SJCRH30 (cell line): ENCODE results near the gene TRPM3. TPM values are rescaled to one million over a fixed set of nuclear protein-coding genes. Genes with fewer than 3 reads are reported as not detected.
"Not testable (repeated sequence)": the region's sequence is repeated elsewhere in the genome, so short reads cannot be mapped to it uniquely, and the experiment has no call there.

Source experiments
- DNase-seq, 2 experiments: peaks; one replicate each; pipeline ENCODE4 v3.0.0-alpha.2; 2015 to 2020
- H3K27ac ChIP-seq: fragments of 250-450 bp; sonication (Bioruptor Pico); 2 replicates; pipeline ENCODE4 v1.5.1; 2020; ENCODE audit warnings: mild to moderate bottlenecking, moderate library complexity
- H3K27me3 ChIP-seq: fragments of 250-450 bp; sonication (Bioruptor Pico); 2 replicates; pipeline ENCODE4 v1.5.1; 2020; ENCODE audit warnings: mild to moderate bottlenecking, moderate library complexity
- H3K36me3 ChIP-seq: fragments of 250-450 bp; sonication (Bioruptor Pico); 2 replicates; pipeline ENCODE4 v1.5.1; 2020; ENCODE audit warnings: mild to moderate bottlenecking, moderate library complexity
- H3K4me1 ChIP-seq: fragments of 250-450 bp; sonication (Bioruptor Pico); 2 replicates; pipeline ENCODE4 v1.5.1; 2020; ENCODE audit warnings: mild to moderate bottlenecking, moderate library complexity
- H3K4me3 ChIP-seq: fragments of 250-450 bp; sonication (Bioruptor Pico); 2 replicates; pipeline ENCODE4 v1.5.1; 2020; ENCODE audit warnings: mild to moderate bottlenecking, moderate library complexity
- H3K9me3 ChIP-seq: fragments of 250-450 bp; sonication (Bioruptor Pico); replicated peaks from 2 replicates; pipeline ENCODE4 v1.5.1; 2020; ENCODE audit warnings: mild to moderate bottlenecking, moderate library complexity
- total RNA-seq: library from RNA; depleted of rRNA; stranded (reverse); fragments of >200 nt; shearing (Covaris generic); gene quantifications from 2 replicates; pipeline ENCODE4 v1.2.3, GENCODE V29; 2014

Gene TRPM3
- total RNA-seq, 1 experiment from 2014 or later, result 0.30 TPM

DNA sequence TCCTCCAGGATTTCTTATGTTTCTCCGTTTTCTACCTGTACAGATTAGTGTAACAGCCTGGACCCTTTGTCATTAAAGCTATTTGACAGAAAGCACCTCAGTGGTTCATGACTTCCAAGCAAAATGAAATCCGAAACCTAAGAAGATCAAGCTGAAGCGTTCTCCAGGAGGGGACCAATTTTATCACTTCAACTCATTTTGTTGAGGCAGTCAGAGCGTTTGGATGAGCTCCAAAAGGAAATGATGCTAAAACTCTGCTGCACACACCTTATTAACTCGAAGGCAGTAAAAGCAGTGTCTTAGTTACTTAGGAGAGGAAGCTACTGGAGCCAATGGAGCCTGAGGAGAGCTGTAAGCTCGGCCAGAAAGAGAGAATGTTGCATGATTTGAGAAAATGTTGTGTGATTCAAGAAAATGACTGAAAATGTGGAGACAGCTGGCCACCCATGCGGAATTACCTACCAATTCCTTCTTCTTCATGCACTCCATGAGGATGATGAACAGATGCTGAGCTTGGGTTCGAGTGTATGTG is 360.2 kb downstream of the TRPM3 start:
- H3K36me3 ChIP-seq, result no peaks in the 10 kb centered on the region
- no peak for DNase-seq
- no peaks in the 10 kb centered on the region; the same call in 1 of the 2 replicates for H3K27me3 ChIP-seq
- no peaks in the 10 kb centered on the region for H3K4me1 ChIP-seq
- no peak overlapping the region for H3K27ac ChIP-seq
- no peak overlapping the region for H3K4me3 ChIP-seq
- H3K9me3 ChIP-seq, result no peaks in the 10 kb centered on the region

DNA sequence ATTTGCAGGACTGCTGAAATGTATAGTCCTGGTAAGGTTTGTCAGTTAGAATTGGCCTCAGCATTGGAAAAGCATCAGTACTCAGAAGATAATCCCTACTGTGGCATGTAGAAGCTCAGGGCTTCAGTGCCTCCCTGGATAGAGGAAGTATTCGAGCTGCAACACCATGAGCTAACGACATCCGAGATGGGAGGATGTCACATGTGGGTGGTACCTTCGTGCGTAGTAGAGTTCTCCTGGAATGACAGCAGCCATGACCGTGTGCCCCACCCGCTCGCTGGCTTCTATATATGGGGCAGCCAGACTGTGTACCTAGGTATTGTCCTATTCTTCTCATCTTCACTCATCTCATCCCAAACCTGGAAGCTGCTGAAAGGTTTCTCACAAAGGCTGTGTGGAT is 361.2 kb downstream of the TRPM3 start:
- H3K27ac ChIP-seq, result no peak overlapping the region
- DNase-seq, result no peak

DNA sequence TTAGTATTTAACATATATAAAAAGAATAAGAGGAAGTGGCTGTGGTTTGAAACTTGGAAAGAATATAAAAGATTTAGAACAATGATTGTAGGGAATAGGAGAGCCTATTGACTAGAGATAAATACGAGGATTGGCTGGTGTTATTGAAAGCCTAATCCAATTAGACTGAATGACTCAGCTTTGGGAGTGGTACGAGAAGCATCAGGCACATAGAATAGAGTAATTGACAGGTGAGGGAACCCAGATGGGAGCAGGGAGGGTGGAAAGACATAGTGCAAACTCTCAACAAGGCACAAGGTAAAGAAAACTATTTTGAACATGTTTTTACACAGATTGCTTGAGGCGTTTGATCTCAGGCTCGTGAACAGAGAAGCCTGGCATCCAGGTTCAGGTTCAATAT is 368.1 kb downstream of the TRPM3 start:
- Histone ChIP-seq H3K4me1 (no peaks in the 10 kb centered on the region), H3K4me3 (no peak overlapping the region), H3K27me3 (no peaks in the 10 kb centered on the region), H3K27ac (no peak overlapping the region), H3K9me3 (no peaks in the 10 kb centered on the region), H3K36me3 (no peaks in the 10 kb centered on the region)
- DNase-seq, result no peak

More for the DNA sequence above, 361.2 kb downstream of the TRPM3 start:
- Histone ChIP-seq H3K4me1 (no peaks in the 10 kb centered on the region), H3K27me3 (no peaks in the 10 kb centered on the region; the same call in 1 of the 2 replicates), H3K4me3 (no peak overlapping the region), H3K9me3 (no peaks in the 10 kb centered on the region), H3K36me3 (no peaks in the 10 kb centered on the region)

DNA sequence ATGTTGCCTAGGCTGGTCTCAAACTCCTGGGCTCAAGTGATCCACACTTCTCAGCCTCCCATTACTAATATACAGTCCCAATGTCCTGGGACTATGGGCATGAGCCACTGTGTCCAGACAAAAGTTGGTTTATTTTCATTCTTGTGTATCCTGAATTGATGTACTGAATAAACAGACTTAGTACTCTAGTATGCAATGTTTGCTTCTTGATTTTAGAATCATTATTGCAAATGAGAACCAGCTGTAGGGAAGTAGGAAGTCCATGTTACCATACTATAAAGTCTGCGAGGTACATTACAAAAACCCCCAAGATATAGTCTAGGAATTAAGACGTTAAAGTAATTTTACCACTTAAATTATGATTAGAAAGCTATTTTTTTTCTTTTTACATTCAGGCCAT is 372.4 kb downstream of the TRPM3 start:
- Histone ChIP-seq H3K4me1 (no peaks in the 10 kb centered on the region), H3K36me3 (no peaks in the 10 kb centered on the region), H3K4me3 (no peak overlapping the region), H3K27ac (no peak overlapping the region), H3K9me3 (no peaks in the 10 kb centered on the region), H3K27me3 (no peaks in the 10 kb centered on the region)
- DNase-seq, result no peak

DNA sequence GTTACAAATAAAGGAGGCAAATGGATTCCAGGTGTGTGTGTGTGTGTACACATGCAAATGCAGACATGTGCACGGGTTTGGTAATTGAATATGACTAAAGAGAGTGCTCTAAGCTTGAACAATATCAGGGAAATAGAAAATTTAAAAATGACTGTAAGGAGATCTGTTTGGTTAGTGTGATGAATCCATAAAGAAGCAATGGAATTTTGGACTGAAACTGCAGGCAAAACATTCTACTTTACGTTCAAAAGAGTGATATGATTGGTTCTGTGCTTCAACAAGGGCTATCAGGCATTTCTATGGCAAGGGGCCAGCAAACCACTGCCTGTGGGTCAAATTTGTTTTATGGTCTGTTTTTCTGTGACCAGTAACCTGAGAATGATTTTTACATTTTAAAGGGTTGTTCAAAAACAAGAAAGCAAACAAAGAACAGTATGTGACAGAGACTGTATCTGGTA is 374.1 kb downstream of the TRPM3 start:
- no peak for DNase-seq
- Histone ChIP-seq H3K36me3 (no peaks in the 10 kb centered on the region), H3K4me1 (no peaks in the 10 kb centered on the region), H3K27me3 (no peaks in the 10 kb centered on the region), H3K27ac (no peak overlapping the region), H3K9me3 (no peaks in the 10 kb centered on the region), H3K4me3 (no peak overlapping the region)

DNA sequence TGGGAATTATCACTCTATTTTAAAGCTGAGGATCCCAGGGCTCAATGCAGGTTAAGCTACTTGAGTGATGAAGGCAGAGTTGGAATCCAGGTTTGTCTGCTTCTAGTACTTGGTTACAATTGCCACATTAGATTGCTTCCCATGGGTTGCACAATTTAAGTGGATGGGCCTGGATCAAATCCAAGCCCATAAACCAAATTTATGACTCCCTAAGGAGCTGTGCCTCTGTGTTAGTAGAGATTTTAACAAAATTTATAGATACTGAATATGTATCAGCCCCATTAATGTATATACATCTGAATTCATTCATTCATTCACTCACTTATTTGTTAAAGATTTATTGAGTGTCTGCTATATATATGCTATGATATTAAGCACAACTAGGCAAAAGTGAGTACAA is 374.7 kb downstream of the TRPM3 start:
- Histone ChIP-seq H3K27me3 (no peaks in the 10 kb centered on the region), H3K36me3 (no peaks in the 10 kb centered on the region), H3K9me3 (no peaks in the 10 kb centered on the region), H3K27ac (no peak overlapping the region), H3K4me3 (no peak overlapping the region), H3K4me1 (no peaks in the 10 kb centered on the region)
- DNase-seq, result no peak

DNA sequence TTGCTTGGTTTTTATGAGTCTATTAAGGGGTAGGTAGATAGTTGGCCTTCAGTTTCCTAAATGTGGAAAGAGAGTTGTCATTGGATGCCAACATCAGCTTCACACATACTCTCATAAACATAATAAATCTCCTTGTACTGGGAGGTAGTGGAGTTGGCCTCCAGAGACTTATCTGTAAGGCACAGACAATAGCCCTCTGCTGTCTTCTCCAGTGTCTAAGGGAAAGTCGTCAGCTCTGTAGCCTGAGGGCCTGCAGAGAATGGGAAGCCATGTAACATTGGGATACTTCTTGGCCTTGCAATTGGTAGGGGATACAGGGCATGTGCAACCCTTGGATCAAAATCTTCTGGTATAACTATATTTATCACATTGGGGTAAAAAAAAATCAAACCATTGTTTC is 375.1 kb downstream of the TRPM3 start:
- H3K27ac ChIP-seq, result no peak overlapping the region
- no peaks in the 10 kb centered on the region for H3K27me3 ChIP-seq
- H3K36me3 ChIP-seq, result no peaks in the 10 kb centered on the region
- no peak overlapping the region for H3K4me3 ChIP-seq
- H3K9me3 ChIP-seq, result no peaks in the 10 kb centered on the region
- no peak for DNase-seq
- no peaks in the 10 kb centered on the region for H3K4me1 ChIP-seq

DNA sequence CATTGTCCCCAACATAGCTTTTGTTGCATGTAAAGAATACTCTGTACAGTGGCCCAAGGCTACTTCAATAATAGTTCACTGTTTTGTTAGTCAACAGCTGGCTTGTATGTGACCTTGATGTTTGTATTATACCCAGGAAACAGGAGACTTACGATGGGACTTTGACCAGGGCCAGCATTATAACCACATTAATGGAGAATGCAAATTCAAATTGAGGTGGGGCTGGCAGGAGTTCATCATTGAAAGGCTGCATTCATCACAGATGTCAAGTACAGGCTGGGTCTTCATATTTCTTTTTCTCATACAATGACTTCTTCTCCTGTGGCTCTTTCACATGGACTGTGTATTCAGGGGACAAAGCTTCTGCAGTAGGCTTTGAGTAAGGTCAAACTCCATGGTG is 396.6 kb downstream of the TRPM3 start:
- H3K4me1 ChIP-seq, H3K27ac ChIP-seq, DNase-seq, H3K4me3 ChIP-seq, H3K9me3 ChIP-seq, H3K27me3 ChIP-seq, H3K36me3 ChIP-seq: not testable (repeated sequence)

DNA sequence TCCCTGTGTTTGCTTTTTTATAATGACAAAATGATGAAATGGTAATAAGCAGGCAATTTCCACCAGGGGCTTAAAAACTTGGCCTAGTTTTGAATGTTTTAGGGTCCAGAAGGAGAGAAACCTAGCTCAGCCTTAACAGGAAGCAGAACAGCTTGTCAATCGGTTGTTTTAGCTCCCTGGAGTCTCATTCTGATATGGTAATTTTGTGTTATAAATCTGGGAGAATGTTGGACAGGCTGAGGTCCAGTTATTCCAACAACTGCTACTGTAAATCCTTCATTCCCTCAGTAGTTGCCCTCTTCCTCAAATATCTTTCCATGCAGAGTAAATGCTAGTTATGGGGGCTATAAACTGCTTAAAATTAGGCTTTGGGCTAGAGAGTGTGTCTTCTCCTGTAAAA is 397.4 kb downstream of the TRPM3 start:
- not testable (repeated sequence) for H3K4me3 ChIP-seq, H3K4me1 ChIP-seq, DNase-seq, H3K9me3 ChIP-seq, H3K27me3 ChIP-seq, H3K36me3 ChIP-seq, H3K27ac ChIP-seq

DNA sequence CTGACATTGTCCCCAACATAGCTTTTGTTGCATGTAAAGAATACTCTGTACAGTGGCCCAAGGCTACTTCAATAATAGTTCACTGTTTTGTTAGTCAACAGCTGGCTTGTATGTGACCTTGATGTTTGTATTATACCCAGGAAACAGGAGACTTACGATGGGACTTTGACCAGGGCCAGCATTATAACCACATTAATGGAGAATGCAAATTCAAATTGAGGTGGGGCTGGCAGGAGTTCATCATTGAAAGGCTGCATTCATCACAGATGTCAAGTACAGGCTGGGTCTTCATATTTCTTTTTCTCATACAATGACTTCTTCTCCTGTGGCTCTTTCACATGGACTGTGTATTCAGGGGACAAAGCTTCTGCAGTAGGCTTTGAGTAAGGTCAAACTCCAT is 414.6 kb downstream of the TRPM3 start:
- H3K27me3 ChIP-seq, H3K27ac ChIP-seq, H3K4me3 ChIP-seq, H3K9me3 ChIP-seq, H3K4me1 ChIP-seq, H3K36me3 ChIP-seq, DNase-seq: not testable (repeated sequence)

DNA sequence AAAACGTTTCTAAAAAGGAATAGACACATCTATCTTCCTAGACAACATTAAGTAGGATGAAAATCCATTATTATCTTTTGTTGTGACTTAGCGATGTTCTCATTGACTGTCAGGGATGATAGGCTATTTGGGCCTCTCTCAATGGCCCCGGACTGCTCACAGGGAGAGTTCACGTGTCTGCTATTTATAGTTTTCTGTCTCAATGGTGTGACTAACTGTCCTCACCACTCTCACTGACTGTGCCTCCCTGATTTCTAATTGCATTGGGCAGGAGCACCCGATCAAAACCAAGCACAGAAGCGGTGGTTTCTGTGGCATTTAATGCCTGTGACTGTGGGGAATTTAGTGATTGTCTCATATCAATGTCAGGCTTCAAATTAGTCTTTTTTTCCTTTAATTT is 420.3 kb downstream of the TRPM3 start:
- no peaks in the 10 kb centered on the region for H3K9me3 ChIP-seq
- no peaks in the 10 kb centered on the region for H3K4me1 ChIP-seq
- H3K27ac ChIP-seq, result no peak overlapping the region
- no peaks in the 10 kb centered on the region for H3K36me3 ChIP-seq
- peaks cover 5% of the 10 kb centered on the region; the same call in 1 of the 2 replicates for H3K27me3 ChIP-seq
- no peak overlapping the region for H3K4me3 ChIP-seq
- no peak for DNase-seq

DNA sequence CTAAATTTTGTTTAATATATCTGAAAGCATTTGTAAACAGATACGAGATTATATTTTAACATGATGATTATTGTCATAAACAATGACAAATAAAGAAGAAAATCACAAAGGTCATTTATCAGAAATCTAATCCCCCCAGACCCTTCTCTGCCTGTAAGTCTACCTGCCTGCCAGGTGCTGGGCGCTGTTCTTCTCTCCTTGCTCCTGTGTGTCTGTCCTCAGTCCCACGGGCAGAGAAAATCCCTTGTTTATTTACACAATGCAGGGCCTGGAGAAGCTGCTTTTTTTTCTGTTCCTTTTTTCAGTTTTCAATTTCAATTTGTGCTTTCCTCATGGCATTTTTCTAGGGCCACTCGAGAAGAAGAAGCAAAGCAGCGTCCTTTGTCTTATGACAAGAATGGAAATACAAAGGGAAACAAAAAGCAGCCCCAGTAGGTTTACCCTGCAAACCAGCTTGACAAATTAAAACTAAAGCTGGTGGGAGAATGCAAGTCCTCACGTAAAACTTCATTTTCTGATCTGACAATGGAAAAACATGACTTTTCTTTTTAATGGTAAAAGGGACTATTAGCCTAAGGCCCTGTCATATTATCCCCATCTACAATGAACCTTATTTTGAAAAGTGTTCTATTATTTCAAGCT is 424.6 kb downstream of the TRPM3 start:
- no peaks in the 10 kb centered on the region for H3K4me1 ChIP-seq
- H3K9me3 ChIP-seq, result no peaks in the 10 kb centered on the region
- peaks cover 5% of the 10 kb centered on the region; the same call in 1 of the 2 replicates for H3K27me3 ChIP-seq
- H3K27ac ChIP-seq, result no peak overlapping the region
- H3K4me3 ChIP-seq, result no peak overlapping the region
- no peaks in the 10 kb centered on the region for H3K36me3 ChIP-seq
- no peak for DNase-seq

DNA sequence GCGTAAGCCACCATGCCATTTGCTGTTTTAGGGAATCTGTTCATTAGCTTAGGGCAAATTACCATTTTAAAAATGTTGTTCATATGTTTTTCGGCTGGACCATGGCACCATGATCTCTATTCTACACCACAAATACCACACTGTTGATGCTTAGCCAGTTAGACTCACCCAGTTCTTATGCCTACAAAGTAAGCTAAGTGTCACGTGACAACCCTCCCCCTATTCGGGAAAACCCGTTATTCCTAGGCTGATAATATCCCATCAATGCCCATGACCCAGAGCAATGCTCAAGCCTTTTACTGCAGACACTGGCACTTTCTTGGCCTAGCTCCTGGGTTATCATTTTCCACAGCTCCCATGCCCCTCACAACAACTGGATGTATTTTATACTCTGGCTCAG is 426.7 kb downstream of the TRPM3 start:
- no peaks in the 10 kb centered on the region for H3K9me3 ChIP-seq
- no peak for DNase-seq

DNA sequence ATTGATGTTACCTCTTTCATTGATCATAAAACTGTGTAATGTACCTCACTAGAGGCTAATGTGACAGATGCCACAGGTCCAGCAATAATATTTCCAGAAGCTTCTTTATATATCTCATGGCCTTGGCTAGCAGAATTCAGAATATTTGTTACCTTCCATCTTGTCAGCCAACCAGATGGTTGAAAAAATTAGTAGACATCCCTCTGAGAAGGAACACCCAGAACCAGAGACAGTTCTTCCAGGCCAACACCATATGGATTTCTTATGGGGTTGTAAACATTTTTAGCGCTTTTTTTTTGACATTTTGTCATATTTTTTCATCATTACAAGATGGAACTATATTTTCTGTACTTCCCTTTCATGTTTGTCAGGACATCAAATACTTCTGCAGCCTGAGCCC is 428.2 kb downstream of the TRPM3 start:
- Histone ChIP-seq H3K4me1 (no peaks in the 10 kb centered on the region), H3K27me3 (no peaks in the 10 kb centered on the region), H3K27ac (no peak overlapping the region), H3K9me3 (no peaks in the 10 kb centered on the region), H3K36me3 (no peaks in the 10 kb centered on the region), H3K4me3 (no peak overlapping the region)
- DNase-seq, result no peak

More for the DNA sequence above, 426.7 kb downstream of the TRPM3 start:
- Histone ChIP-seq H3K27ac (no peak overlapping the region), H3K36me3 (no peaks in the 10 kb centered on the region), H3K27me3 (no peaks in the 10 kb centered on the region; the same call in 1 of the 2 replicates), H3K4me3 (no peak overlapping the region), H3K4me1 (no peaks in the 10 kb centered on the region)

DNA sequence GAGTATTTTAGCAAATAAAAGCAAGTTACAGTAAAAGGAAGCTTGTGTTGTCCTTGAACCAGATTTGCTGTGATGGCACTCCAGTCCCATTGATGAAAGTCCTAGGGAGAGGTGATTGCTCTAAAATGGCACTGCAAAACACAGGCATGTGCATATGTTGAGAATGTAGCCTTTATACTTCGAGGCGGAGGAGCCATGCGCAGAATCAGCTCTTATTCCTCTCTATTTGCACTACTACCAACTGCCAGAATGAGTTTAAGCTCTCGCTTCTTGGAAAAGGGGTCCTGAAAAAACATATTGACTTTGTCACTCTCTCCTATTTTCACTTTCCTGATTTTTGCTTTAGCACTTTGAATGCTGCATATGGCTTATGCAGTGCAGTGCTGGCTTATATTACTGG is 429.0 kb downstream of the TRPM3 start:
- Histone ChIP-seq H3K27ac (no peak overlapping the region), H3K4me1 (no peaks in the 10 kb centered on the region)

DNA sequence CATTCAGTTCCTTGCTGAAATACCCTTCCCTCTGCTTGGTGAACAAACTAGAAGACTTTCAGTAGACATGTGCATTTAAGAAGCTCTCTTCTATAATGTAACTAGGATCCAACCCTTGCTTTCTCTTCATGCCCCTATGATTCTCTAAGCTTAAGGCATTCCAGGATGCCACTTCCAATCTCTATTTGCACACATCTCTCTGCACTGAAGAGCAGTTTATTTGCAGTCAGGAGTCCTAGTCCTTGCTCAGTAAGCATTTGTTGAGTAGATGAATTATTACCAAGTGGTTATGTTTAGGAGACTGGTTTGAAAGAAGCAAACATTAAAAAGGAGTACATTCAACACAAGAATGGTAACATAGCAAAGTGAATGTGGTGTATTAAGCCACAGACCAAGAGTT is 432.7 kb downstream of the TRPM3 start:
- Histone ChIP-seq H3K4me3 (no peak overlapping the region), H3K27me3 (no peaks in the 10 kb centered on the region), H3K4me1 (no peaks in the 10 kb centered on the region), H3K36me3 (no peaks in the 10 kb centered on the region), H3K9me3 (no peaks in the 10 kb centered on the region), H3K27ac (no peak overlapping the region)
- DNase-seq, result no peak

More for the DNA sequence above, 429.0 kb downstream of the TRPM3 start:
- Histone ChIP-seq H3K4me3 (no peak overlapping the region), H3K36me3 (no peaks in the 10 kb centered on the region), H3K9me3 (no peaks in the 10 kb centered on the region), H3K27me3 (no peaks in the 10 kb centered on the region)
- no peak for DNase-seq
